GM23248 (cell line): ENCODE results near the gene GHR.

Experiments
- EZH2 ChIP-seq: fragments of 200-600 bp; sonication (generic); IDR thresholded peaks from 2 replicates; pipeline ENCODE4 v1.6.1; 2018; ENCODE audit warnings: antibody characterized with exemption, mild to moderate bottlenecking; ENCODE audit not compliant: insufficient read depth, poor library complexity, severe bottlenecking
- EZH2phosphoT487 ChIP-seq: fragments of 200-600 bp; sonication (generic); IDR thresholded peaks from 2 replicates; pipeline ENCODE4 v1.6.1; 2018; ENCODE audit warnings: antibody characterized with exemption, moderate library complexity, mild to moderate bottlenecking, low read depth; ENCODE audit not compliant: insufficient read depth

DNA sequence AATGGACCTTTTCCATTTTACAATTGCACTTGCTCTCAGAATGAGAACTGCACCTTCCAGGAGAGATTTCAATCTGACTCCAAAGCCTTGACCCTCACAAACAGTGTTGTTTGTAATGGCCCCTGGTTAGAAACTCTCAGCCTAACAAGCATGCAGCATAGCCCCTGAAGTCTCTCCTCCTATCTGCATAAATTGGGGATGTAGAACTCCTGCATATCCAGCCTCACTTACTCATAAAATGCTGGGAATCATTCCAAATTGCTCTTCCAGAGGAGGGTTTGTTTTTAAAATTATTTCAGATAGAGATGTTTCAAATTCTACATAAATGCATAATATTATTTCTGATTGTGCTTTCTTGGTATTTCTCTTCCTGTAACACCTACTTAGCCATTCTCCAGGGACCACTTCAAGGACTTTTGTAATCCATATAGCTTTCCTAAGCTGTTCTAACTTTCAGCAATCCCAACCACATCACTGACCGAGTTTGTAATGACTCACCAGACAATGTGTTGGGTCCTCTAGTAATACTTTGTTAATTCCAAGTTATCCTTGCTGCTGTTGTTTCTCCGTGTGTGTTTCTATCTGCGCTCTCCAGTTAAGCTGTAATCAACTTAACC is 189.6 kb downstream of the GHR start:
- TF ChIP-seq EZH2 = no peak
- TF ChIP-seq EZH2phosphoT487 = peak; percentile 97
